ENCODE measurements around the gene PCDH15.

Gene PCDH15

GRCh38 chr10:54702583-54703485, 98.2 kb downstream of the PCDH15 start:
- DNase-seq: no peak

DNA sequence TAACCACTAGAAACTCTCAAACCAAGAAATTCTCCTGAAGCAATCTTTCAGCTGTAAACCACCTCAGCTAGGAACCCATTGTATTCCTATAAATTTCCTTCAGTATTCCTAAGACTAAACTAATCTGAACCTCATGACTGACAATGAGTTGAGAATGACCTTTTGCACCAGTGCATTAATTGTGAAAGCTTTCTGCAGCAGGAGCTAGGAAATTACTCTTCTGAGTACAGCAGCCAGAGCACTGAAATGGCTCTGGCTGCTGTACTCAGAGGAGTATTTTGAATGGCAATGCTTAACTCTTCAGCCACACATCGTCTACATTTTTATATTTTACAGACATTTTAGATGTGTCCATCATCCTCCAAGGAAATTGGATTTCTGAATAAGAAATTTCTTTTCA, 109.7 kb downstream of the PCDH15 start:
- DNase-seq: no peak

- no peak for DNase-seq
Observed at GRCh38 chr10:54682554-54682953, 118.5 kb downstream of the PCDH15 start.

DNA sequence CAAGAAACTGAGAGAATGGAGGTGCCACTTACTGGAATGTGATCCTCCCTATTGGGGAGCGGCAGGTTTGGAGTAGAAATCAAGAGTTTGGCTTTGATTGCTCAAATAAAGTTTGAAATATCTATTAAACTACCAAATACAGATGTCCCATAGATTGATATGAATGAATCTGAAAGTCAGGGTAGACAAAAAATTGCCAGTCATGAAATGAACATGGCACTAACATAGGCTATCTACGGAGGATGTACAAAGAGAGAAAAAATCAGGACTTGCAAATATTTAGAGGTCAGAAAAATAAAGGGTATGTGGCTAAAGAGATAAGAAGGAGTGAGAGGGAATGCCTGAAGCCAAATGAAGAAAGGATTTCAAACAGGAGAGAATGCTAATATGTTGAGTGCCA, 119.9 kb downstream of the PCDH15 start:
- no peak for DNase-seq

GRCh38 chr10:54667136-54667535, 133.9 kb downstream of the PCDH15 start:
- DNase-seq: no peak

GRCh38 chr10:54666192-54666591, 134.8 kb downstream of the PCDH15 start:
- no peak for DNase-seq

GRCh38 chr10:54665095-54665494, 135.9 kb downstream of the PCDH15 start:
- no peak for DNase-seq

DNA sequence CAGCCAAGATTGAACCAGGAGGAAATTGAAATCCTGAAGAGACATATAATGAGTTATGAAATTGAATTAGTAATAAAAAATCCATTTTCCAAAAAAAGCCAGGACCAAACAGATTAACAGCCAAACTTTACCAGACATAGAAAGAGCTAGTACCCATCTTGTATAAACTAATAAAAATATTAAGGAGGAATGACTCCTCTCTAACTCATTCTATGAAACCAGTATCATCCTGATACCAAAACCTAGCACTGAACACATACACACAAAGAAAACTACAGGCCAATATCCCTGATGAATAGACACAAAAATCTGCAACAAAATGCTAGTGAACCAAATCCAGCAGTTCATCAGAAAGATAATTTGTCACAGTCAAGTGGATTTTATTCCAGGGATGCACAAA, 140.6 kb downstream of the PCDH15 start:
- DNase-seq: no peak

DNA sequence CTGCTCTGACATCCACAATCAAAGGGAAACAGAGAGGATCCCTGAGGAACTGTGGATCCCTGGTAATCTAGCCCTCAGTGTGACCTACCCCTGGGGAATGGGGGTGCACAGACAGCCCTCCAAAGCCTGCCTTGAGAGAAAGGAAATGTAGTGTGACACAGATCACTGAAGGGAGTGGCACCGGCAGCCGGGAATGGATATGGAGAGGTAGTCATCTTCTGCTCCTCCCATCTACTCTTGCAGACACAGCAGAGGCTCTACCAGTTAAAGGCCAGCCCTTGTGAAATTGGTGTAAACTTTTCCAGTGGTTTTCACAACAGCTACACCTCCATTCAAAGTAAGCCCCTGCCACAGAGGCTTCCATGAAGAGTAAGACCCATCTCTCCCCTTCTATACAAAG, 144.4 kb downstream of the PCDH15 start:
- DNase-seq: no peak

- no peak for DNase-seq
Observed at GRCh38 chr10:54653518-54653917, 147.5 kb downstream of the PCDH15 start.

DNA sequence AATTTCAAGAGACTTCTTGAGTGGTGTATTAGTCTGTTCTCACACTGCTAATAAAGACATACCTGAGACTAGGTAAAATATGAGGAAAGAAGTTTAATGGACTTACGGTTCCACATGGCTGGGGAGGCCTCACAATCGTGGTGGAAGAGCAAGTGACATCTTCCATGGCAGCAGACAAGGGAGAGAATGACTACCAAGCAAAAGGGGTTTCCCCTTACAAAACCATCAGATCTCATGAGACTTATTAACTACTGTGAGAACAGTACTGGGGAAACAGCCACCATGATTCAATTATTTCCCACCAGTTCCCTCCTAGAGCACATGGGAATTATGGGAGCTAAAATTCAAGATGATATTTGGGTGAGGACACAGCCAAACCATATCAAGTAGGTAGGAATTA, 150.5 kb downstream of the PCDH15 start:
- DNase-seq: no peak

GRCh38 chr10:54622017-54622416, 179.0 kb downstream of the PCDH15 start:
- DNase-seq: no peak

DNA sequence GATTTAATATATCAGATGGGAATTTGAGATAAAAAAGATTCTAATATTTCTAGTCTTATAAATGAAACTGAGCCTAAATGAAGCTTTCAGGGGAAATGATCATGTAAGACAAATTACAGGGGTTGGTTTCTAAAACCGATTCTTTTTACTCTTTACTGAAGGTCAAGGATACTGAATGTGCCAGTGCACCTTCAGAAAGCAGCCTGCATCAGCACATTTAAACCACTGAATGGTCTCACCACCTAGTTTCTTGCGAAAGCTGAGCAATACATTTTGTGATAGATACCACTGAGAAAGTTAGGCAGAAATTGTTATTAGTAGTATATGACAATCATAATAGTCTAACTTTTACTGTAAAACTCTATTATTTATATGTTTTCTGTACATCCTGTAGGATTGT, 180.7 kb downstream of the PCDH15 start:
- no peak for DNase-seq

GRCh38 chr10:54614072-54614471, 187.0 kb downstream of the PCDH15 start:
- no peak for DNase-seq

- no peak for DNase-seq
Observed at GRCh38 chr10:54613162-54613561, 187.9 kb downstream of the PCDH15 start.

- no peak for DNase-seq
Observed at GRCh38 chr10:54609423-54609822, 191.6 kb downstream of the PCDH15 start.

GRCh38 chr10:54607983-54608382, 193.0 kb downstream of the PCDH15 start:
- no peak for DNase-seq

DNA sequence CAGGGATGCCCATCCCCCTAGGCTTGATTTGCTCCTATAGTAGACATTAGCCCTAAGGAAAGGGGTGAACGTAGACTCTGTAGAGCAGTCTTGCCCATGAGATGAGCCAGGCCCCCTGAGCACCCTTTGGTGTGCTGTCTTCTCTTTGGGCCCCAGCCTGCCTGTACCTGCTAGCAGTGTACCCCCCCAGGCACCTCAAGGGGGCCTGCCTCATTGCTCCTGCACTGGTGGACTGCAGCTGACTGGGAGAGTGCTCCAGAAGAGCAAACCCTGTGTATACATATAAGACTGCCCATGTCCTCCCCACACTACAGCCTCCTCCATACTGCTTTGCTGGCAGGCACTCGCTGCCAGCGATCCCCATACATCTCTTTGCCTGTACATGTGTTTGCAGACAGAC, 206.7 kb downstream of the PCDH15 start:
- DNase-seq: no peak

DNA sequence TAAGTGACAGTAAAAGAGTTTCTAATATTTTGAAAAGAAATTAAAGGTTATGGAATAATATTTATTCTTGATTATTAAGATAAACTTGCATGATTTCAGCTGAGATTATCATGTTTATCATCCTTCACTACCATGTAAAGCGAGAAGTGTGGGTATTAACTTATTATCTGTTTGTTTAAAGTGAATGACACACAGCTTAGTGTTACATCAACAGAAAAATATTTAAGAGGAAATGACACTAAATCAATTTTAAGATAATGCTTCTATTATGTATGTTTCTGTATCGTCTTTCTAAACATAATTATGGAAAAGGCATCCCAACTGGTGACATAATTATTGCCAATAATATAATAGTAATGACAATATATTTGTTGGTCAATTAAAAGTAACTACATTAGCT, 213.1 kb downstream of the PCDH15 start:
- no peak for DNase-seq

DNA sequence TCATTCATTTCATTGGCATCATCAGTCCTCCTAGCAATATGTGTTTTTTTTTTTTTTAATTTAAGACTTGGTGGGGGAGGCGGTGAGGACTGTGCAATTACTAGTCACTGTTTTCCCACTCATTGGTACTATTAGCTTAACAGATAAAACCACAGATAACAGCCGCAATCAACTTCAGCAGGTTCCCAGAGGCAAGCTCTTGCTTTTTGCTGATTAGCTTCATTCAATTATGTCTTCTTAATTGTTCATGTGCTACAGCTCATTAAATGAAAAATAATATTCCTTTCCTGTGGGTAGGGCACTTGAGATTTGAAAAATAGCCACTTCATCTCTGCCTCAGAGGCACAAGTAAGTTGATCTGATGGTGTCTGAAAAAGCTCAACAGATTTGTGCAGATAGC, 215.5 kb downstream of the PCDH15 start:
- DNase-seq: peak; percentile 0

- DNase-seq: no peak
Observed at GRCh38 chr10:54577682-54578081, 223.3 kb downstream of the PCDH15 start.

DNA sequence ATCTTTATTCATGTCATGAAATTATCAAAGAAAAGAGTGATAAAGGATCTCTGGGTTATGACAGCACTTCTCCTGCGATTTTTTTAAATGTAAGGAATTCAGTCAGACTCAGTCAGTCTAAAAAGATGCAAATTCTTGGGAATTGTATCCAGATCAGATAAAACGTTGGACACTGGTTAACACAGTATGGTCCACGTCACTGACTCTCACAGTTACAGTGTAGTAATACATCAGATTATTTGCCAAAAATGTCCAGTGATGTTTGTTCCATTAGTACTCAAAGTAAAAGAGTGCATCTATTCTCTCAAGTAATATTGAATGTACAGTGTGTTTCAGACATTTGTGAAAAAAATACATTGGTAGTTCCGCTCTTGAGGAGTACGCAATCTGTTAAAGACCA, 224.5 kb downstream of the PCDH15 start:
- no peak for DNase-seq

DNA sequence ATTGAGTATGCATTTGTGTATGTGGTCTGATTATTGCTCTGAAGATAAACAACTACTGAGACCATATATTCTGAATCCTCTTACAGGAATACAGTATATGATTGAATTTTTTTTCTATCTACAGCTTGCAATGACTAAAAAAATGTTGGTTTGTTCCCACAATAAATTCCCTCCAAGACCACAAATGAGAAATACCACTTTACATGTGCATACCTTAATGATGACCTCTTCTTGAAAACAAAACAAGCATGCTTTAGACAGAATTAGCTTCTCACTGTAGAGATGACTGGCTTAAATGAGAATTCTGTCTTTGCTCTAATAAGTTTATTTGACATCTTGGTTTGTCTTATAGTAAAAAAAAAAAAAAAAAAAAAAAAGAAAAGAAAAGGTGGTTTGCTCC, 241.5 kb downstream of the PCDH15 start:
- DNase-seq: no peak

DNA sequence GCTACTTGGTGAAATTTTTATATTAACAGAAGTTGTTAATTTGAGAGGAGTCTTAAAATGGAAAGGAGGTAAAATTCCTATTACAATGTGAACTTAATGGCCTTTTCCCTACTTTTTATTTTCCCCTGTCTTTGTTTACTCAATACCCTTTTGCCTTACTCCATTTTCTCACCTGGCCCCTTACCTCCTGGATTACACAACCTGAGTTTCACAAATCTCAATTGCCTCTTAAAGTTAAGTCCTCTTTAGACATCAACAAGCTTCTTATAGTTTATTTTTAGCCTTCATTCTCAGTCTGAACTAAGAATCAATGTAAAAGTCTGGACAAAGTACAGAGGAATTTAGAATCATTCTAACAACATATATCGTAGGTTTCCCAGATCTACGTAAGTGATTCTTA, 247.0 kb downstream of the PCDH15 start:
- DNase-seq: no peak

DNA sequence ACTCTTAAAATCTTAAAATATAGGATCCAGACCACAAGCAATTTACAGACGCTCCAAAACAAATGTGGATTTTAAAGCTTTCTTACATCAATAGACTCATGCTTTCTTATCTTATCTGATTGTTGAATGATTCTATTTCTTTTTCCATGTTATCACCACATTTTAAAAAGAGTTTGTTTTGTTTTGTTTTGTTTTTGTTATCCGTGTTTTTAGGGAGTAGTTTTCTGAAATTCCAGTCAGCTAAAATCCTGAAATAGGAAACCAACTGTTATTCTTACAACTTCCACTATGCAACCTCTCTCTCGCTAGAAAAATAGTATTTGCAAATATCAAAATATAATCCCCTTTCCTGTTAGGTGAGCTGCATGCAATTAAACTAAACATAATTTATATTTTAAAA, 251.0 kb downstream of the PCDH15 start:
- no peak for DNase-seq
